SU-DHL-6 (cell line): ENCODE measurements around the gene GJD3.

ENCODE experiments used
- EZH2phosphoT487 ChIP-seq: fragments of 200-600 bp; sonication (generic), shearing (Covaris generic); conservative IDR thresholded peaks from 2 replicates; pipeline ENCODE4 v1.6.1; 2018; ENCODE audit warnings: mild to moderate bottlenecking, antibody characterized with exemption, low read length, moderate library complexity, mixed read lengths
- TF ChIP-seq, protein P1 (sequence below): fragments of 200-600 bp; sonication (generic); IDR thresholded peaks from one replicate; pipeline ENCODE4 v1.5.1; 2017; ENCODE audit warnings: antibody characterized with exemption, mild to moderate bottlenecking, low read length, moderate library complexity; ENCODE audit not compliant: insufficient read depth, poor library complexity, severe bottlenecking

DNA sequence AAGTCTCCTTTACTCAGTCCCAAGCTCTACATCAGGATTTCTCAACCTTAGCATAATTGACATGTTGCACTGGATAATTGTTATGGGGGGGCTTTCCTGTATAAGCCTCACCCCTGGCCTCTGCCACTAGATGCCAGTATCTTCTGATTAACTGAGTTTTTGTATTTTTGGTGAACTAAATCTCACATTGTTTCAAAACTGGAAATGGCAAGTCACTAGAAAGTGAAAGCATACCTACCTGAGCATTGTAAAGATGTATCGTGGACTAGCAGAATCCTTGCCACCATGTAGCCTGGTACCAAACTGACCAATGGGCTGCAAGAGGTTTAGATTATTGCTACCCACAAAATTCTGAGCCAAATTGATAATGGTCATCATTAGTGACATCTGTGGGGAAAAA lies 38.1 kb upstream of the GJD3 start:
- TF ChIP-seq, protein P1, sequence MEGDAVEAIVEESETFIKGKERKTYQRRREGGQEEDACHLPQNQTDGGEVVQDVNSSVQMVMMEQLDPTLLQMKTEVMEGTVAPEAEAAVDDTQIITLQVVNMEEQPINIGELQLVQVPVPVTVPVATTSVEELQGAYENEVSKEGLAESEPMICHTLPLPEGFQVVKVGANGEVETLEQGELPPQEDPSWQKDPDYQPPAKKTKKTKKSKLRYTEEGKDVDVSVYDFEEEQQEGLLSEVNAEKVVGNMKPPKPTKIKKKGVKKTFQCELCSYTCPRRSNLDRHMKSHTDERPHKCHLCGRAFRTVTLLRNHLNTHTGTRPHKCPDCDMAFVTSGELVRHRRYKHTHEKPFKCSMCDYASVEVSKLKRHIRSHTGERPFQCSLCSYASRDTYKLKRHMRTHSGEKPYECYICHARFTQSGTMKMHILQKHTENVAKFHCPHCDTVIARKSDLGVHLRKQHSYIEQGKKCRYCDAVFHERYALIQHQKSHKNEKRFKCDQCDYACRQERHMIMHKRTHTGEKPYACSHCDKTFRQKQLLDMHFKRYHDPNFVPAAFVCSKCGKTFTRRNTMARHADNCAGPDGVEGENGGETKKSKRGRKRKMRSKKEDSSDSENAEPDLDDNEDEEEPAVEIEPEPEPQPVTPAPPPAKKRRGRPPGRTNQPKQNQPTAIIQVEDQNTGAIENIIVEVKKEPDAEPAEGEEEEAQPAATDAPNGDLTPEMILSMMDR: no peak
- no peak for TF ChIP-seq EZH2phosphoT487
